HG02973 (cell line): ENCODE data around the gene PHF23.

ENCODE experiments used
- ATAC-seq: cut with Tn5 transposase; IDR thresholded peaks from one replicate; pipeline ENCODE4 v1.9.1; 2021; ENCODE audit warnings: moderate library complexity; ENCODE audit not compliant: unreplicated experiment

Gene PHF23

DNA sequence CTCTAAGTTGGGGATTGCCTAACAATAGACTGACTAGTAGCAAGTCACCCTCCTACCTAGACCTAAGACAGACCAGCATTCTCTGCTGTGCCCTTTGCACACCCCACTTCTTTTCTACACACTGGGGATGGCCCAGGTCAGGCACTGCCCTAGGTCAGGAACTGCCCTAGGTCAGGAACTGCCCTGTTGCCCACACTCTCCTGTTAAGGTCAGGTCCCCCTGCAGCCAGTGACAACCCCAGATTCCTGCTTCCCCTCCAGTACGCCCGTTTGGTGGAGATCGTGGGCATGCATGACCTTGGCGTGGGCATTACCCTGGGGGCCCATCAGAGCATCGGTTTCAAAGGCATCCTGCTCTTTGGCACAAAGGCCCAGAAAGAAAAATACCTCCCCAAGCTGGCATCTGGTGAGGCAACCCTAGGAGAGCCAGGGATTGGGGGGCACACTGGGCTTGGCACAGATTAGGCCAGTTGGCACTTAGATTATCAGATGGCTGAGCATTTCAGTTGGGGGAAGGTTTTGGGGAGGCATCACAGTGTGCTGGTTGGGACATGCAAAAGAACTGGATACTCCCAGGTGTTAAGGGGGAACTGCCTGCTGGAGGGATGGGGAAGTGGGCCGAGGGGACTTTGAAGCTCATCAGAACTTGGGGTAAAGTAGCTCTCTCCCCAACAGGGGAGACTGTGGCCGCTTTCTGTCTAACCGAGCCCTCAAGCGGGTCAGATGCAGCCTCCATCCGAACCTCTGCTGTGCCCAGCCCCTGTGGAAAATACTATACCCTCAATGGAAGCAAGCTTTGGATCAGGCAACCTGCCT lies 17.8 kb downstream of the PHF23 start:
- ATAC-seq: no peak

- ATAC-seq: no peak
Observed at GRCh38 chr17:7220593-7221277, 18.5 kb downstream of the PHF23 start.

GRCh38 chr17:7219812-7220592 lies 19.3 kb downstream of the PHF23 start, which contains the start of the genes ACADVL and DLG4:
TSS of gene ACADVL (plus strand) at chr17:7219938. CDS start at chr17:7219985, 47 bp downstream.
TSS of gene DLG4 (minus strand) at chr17:7219836.
- ATAC-seq: peak; percentile 55

DNA sequence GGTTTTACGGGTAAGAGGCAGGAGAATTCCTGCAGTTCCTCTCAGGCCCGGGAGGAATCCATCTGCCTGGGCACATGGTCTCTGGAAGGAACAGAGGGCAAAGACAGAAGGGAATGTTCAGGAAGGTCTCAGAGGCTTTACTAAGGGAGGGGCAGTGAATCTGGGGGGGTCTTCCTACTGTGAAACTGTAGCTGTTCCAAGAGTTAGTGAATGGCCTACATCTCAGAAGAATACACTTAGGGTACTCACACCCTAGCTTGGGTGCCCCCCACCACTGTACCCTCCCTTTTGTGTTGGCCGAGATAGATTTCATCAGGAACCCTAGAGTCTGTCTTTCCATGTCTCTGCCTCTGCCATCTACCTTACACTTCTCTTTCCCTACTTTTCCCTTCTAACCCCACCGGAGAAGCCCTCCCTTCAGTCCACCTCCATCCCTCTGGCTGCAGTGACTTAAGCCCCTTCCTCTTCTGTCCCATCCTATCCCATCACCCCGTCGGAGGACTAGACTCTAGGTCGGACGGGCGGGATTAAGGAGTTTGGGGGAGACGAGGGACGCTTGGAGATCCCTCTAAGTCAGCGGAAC lies 19.9 kb downstream of the PHF23 start:
- no peak for ATAC-seq

DNA sequence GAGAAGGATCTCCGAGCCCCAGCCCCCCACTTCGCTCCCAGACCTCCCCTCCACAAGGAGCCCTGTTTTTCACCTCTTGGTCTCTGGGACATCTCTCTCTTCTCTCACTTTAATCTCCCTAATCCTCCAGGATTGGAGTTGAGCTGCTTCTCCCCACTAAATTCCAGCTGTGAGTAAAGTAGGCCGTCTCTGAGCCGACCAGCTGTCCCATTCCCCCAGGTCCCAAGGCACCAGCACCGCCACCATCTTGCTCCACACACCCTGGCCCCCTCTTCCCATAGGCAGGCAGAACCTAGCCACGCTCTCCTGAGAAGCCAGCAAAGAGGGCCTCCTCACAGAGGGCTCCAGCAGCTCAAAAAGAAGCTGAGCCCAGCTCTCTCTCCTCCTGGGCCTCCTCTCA lies 20.5 kb downstream of the PHF23 start:
- no peak for ATAC-seq

DNA sequence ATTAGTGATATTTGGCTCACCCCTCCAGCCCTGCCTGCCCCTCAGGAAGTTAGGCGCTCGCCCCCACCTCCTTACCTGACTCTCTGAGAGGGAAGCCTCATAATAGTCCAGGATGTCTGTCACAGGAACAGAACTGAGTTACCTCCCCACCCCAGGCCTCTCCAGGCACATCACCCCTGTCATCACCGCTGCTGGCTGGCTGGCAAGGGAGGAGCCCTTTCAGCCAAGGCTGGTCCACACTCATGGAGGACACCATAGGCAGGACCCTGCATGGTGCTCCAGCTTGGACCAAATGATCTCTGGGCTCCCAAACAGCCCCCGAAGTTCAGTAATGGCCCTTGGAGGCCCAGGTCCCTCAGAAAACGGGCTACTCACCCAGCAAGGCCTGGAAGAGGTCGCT lies 21.1 kb downstream of the PHF23 start:
- ATAC-seq: no peak

DNA sequence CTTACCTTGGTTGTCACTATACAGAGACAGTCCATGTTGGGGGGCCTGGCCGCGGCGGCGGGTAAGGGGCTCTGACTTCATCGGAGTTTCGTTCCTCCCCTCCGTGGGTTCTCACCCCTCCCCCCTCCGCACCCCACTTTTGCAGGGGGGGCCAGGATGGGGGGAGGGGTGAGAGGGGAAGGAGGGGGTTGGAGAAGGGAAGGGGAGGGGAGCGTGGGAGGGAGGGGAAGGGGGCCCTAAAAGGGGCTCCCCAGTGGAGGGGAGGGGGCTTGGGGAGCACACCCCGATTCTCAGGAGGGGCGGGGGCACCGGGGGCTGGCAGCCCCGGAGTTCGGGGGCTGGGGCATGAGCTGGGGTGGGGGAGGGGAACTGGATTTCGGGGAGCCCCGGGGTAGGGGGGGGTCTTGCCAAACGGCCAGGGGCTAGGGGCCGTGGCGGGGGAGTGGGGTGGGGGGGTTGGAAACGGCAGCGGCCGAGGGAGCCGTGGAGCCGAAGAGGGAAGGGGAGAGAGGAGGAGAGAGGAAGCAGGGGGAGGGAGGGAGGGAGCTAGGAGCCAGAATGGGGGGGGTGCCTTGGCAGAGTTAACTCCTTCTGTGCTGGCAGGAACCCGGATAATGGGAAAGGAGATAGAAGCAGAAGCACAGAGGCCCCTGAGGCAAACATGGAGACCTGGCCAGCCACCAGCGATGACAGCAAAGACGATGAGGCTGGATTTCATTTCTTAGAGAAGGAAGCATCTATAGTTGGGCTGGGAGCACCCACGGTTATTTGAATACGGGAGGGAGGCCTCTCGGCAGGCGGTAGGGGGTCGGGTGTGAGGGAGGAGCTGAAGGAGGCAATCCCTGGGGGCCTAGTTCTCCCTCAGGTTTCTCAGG lies 21.9 kb downstream of the PHF23 start:
- no peak for ATAC-seq

GRCh38 chr17:7216242-7217112 lies 22.8 kb downstream of the PHF23 start:
- no peak for ATAC-seq

GRCh38 chr17:7215652-7216180 lies 23.5 kb downstream of the PHF23 start:
- no peak for ATAC-seq

DNA sequence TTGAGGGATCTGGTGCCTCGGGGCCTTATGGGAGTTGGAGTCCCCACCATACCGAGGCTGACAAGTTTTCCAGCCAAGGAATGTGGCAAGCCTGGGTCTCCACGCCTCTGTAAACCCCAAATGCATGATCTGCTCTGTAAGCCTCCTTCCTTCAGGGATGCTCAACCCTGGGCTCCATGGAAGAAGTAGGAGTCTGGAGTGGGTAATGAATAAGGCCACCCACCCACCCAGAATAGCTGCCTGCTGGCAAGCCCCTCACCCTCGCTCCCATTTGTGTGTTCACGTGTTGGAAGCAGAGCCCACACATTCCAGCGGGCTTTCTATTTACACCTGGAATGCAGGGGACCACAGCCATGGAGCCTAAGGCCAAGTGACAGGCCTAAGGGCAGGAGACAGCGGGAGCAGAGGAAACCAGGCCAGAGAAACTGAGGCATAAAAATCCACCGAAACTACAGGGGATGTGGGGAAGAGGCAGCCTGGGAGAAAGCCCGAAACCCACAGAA lies 24.1 kb downstream of the PHF23 start:
- no peak for ATAC-seq

DNA sequence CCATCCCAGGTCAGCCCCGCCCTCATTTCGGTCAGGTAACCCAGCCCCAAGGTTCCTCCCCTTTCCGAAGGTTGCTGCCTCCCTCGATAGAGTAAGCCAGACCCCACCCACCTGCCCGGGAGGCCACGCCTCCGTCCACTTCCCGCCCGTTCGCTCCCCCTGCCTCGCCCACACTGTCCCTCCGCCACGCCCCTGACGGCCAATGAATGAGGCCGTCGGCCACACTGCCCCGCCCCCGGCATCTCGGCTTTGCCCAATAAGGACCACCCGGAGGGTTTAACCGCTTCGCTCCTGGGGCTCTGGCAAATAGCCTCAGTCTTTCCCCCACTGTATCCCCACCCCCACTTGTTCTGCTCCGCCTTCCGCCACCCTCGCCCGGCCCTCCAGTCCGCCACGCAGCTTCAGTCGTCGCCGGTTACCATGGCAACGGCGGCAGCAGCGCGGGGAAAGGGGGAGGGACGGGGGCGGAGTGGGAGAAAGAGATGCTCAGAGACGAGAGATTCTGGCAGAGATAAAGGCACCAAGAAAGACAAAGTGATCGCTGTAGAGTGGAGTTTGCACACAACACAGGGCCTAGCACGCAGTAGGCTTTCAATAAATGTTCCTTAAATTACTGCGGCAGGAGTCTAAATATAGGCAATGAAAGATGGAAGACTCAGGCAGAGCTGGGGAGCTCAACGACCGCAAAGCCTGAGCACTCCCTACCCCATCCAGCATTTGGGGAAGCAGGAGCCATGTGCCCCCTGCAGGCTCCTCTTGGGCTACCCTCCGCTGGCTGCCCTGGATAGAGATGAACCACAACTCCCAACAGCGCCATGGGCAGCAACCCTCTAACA lies 24.7 kb downstream of the PHF23 start:
- peak; percentile 63 for ATAC-seq

DNA sequence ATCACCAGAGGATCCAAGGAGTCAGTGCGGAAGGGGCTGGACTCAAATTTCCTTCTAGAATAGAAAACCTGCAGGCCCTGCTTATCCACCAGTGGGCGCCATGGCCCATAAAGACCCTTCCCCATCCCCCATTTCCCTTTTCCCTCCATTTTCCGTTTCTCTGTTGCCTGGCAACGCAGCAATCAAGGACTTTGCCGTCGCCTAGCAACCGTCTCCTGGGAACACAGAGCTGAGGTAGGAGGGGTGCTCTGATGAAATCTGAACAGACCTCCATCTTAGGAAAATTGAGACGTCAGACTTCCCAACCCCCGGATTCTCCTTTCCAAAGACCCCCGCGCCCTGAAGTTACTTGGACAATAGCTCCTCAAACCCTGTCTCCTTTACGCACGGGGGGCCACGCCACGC lies 25.4 kb downstream of the PHF23 start:
- no peak for ATAC-seq

DNA sequence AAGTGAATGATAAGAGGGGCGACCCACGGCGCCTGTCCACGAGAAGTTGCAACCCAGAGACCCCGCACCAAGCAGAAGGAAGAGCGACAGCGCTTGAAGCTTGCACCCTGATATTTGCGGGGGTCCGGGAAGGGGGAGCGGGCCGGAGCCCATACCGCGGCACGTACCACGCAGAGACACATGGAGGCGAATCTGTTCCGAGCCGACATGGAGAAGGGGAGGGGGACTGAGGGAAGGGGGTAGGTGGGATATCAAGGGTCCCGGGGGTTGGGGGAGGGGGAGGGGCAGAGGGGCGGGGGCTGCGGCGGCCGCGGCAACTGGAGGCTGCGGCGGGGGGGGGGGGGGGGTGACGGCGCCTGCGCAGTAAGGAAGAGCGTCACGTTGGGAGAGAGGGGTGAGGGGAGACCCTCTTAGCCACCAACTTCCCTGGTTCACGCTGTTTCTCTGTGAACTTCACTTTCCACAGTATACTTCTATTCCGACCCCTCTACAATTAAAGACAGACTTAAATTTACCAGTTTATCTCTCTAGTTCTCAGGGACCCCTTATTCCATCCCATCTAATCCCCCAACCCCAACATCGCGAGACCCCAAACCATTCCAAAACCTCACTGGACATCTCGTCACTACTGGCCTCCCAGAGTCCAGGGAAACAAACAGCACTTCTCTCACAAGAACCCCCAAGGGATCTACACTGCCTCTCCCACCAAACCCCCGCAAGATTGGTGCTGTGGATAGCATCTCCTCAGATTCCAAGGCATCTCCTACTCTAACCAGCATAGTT lies 27.6 kb downstream of the PHF23 start:
- no peak for ATAC-seq

GRCh38 chr17:7208754-7209460 lies 30.4 kb downstream of the PHF23 start:
- no peak for ATAC-seq

- ATAC-seq: no peak
Observed at GRCh38 chr17:7208027-7208571, 31.2 kb downstream of the PHF23 start.
